HG03108 (cell line): ENCODE data around the gene NRCAM.
"Not testable (repeated sequence)": the region's sequence is repeated elsewhere in the genome, so short reads cannot be mapped to it uniquely, and the experiment has no call there.

Experiments
- ATAC-seq: cut with Tn5 transposase; IDR thresholded peaks from one replicate; pipeline ENCODE4 v1.9.1; 2021; ENCODE audit warnings: moderate library complexity; ENCODE audit not compliant: unreplicated experiment

The NRCAM gene

DNA sequence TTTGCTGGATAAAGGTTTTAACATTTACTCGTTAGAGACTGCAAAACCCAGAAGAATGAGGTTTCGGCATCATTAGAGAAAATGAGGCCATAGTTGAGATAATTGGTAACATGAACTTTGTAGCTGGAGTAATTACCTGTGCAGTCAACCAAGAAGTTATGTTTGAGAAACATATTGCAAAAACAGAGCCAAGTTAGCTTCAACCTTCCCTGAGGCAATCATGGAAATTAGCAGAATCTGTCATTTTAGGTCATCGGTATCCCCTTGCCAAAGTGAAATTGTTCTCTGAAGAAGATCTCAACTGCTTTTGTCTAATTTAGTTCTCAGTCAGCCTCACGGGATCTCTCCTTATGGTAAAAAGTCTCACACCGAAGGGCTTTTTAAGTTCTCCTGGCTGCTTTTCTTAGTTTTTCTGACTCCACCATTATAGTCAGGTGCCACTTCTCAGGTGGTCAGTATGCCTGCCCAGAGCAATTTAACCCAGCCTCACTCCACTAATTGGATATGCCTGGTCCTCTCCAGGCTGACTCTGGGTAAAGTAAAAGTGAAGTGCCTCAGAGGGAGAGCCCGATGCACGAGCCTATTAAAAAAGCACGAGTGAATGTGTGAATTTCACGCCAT lies 52.5 kb downstream of the NRCAM start:
- ATAC-seq = no peak

DNA sequence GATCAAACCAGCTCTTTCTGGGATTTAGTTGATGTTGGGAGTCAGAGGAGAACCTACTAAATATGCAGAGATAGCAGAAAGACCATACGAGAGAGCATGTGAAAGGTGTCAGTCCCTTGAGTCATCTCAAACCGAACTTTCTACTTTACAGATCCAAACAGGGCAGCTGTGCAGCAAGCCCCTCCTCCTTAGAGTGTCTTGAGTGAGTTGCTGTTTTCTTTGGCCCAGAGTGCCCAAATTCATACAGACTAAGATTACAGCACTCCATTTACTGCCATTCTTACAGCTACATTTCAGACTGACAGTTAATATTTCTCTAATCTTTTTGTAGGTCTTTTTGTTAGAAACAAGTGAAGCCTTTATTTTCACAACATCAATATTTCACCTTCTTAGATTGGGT lies 53.4 kb downstream of the NRCAM start:
- ATAC-seq = no peak

DNA sequence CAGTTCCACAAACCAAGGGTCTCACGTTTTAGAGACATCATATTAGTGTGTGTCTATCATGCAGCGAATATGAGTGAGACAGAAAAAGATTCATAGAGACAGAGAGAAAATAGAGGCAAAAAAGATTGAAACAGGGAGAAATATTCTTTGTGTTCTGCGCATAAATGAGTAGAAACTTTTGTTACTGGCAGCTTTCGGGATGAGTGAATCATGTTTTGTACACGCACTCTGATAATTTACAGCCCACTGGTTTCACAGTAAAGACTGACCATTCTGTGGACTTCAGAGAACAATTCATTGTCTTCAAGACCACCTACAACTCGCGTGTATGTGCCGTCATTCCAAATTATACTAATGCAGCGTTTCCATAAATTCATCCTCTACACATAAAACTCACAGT lies 60.2 kb downstream of the NRCAM start:
- ATAC-seq = no peak

DNA sequence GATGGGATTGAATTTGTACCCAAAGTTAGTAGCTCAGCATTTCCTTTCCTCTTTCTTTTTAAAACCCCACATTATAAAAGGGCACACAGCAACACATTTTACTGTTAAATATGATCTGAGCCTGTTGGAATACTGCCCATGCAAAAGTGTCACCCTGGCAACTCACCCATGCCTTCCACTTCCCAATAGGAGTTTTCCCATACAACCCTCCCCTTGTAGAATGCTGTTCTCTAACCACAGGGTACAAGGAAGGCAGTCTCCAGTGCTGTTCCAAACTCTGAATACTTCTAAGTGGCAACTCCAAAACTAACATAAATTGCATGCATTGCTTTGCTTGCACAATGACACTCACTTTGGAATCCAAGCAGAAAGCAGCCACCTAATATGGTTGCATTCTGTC lies 60.8 kb downstream of the NRCAM start:
- no peak for ATAC-seq

DNA sequence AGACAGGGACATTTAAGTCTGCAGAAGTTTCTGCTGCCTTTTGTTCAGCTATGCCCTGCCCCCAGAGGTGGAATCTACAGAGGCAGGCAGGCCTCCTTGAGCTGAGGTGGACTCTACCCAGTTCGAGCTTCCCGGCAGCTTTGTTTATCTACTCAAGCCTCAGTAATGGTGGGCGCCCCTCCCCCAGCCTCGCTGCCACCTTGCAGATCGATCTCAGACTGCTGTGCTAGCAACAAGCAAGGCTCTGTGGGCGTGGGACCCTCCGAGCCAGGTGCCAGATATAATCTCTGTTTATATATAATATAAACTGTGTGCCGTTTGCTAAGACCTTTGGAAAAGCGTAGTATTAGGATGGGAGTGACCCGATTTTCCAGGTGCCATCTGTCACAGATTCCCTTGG lies 63.1 kb downstream of the NRCAM start:
- not testable (repeated sequence) for ATAC-seq

DNA sequence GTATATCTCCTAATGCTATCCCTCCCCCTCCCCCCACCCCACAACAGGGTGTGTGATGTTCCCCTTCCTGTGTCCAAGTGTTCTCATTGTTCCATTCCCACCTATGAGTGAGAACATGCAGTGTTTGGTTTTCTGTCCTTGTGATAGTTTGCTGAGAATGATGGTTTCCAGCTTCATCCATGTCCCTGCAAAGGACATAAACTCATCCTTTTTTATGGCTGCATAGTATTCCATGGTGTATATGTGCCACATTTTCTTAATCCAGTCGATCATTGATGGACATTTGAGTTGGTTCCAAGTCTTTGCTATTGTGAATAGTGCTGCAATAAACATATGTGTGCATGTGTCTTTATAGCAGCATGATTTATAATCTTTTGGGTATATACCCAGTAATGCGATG lies 68.5 kb downstream of the NRCAM start:
- ATAC-seq = not testable (repeated sequence)

DNA sequence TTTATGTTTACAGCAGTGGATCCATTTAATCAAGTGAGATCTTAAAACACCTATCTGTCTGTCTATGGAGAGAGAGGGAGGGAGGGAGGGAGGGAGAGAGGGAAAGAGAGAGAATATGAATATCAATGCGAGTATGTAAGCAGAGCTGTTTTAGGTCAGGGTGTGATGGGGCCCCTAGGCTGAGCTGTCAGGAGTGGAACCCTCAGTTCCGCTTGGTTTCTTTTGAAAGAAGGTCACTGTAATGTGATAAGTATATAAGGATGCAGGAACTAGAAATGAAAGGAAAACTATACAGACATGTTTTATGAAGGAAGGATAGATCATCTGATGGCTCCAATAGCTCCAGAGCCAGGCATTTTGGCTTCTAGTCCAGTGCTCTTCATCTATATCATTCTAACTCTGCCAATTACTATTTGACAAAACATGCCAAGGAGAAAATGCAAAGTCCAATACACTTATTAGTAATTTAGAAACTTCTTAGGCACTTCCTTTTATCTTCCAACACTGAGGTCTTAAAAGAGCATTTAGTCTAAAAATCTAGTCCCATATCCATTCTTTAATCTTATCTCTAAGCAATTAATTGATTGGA lies 70.3 kb downstream of the NRCAM start:
- no peak for ATAC-seq

DNA sequence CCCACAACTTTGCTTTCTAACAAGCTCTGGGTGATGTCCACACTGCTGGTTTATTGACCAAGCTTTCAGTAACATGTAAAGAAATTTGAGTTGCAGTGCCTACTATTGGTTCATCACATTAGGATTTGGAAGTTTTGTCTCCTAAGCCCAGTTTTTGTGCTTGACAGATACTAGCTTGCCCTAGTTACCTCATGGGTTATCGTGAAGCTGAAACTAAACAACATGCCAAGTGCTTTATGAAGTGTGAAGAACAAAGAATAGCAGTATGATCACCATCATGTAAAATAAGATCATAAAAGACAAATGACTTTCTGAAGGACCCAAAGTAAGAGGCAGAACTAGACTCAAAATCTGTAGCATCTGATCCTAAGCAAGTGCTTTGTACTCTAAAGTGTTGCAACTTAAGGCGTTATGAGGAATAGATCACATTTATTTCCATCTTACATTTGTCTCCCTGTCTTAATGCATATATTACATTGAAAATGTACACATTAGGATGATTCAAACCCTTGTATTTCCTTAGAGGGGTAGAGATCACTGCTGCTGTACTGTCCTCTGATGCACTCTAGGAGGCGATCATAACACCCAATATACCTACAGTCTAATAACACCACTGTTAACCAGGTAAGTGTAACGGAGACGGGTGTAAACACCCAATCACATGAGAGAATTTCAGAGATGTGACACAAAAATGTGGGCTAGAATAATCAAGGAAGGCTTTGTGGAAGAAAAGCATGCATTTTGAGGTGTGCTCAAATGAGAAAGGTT lies 71.3 kb downstream of the NRCAM start:
- ATAC-seq = no peak

DNA sequence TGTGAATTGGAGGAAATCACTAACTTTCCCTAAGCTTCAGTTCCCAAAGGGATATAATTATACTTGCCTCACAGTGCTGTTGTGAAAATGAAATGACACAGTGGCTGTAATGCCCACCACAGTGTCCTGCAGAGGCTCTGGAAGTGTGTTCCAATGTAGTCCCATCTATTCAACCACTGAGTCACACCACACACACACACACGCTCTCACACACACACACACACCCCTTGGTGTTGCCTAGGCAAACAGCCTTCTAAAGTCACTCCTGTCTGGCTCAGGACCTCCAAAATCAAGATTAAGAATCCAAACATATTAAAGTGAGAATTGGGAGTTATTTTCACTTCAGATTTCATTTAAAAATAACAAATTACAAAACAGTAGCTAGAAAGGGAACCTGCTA lies 73.3 kb downstream of the NRCAM start:
- ATAC-seq = no peak

DNA sequence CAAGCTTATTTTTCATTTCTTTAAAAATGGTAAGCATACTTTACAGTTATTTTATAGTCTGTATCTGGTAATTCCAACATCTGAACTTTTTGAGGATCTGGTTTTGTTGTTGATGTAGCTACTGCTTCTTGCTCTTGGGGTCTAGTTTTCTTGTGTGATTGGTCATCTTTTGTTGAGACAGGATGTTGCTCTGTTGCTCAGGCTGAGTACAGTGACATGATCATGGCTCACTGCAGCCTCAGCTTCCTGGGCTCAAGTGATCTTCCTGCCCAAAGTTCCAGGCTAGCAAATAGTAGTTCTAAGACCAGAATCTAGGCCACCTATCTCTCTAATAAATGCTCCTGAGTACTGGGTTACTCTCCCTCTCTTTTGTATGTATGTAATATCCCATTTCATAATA lies 75.7 kb downstream of the NRCAM start:
- ATAC-seq = no peak

DNA sequence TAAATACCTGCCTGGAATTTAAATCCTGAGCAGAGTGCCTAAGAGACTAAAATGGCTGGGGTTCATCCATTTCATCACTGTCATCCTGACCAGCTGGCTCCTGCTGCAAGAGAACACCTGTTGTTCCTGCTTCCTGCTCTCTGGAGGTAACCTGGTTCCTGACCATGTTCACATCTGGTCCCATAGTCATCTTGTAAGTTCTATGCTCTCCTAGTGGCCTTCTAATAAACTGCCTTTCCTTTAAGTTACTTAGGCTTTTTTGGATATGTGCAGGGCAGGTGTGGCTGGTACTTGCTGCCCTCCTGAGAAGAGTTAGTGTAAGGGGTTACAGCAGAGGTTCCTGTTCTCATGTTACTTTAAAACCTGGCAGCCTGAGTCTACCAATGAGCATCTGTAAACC lies 80.0 kb downstream of the NRCAM start:
- ATAC-seq = no peak

DNA sequence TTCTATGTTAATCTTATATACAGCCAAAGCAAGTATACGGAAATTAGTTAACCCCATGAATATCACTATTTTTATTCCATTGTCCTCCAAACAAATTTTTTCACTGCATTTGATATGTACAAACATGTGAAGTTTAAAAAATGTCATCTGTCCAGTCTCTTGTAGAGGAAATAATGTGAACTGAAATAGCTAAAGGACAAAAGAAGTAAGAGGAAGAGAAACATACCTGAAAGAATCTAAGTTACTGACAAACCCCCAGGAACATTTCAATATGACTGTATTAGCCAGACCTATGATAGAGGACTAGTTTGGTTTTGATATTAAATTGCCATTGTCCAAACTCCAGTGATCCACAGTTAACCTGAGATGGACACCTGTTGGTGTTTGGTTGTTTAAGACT lies 80.6 kb downstream of the NRCAM start:
- peak; percentile 76 for ATAC-seq

DNA sequence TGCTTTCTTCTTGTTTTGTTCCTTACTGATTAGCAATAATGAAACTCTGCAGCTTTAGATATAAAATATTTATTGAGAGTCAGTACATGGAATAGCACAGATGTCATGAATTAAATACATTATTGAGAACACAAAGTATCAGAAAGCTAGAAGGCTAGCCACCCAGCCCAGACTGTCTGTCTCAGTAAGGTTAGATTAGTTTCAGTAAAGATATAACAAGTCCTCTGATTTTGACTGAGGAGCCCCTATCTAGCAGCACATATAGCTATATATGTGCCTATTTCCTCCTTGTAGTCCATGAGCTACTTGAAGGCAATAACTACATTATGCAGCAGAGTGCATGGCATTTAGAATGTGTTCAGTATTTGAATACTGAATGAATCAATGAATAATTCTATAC lies 81.3 kb downstream of the NRCAM start:
- ATAC-seq = no peak

DNA sequence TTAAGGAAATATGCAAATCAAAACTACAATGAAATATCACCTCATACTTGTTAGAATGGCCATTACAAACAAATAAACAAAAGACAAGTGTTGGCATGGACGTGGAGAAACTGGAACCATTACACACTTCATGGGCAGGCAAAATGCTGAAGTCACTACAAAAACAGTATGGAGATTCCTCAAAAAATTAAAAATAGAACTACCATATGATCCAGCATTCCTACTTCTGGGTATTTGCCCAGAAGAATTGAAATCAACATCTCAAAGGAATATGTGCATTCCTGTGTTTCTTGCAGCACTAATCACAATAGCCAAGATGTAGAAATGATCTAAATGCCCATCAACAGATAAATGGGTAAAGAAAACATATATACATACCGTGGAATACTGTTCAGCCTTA lies 83.6 kb downstream of the NRCAM start:
- no peak for ATAC-seq

DNA sequence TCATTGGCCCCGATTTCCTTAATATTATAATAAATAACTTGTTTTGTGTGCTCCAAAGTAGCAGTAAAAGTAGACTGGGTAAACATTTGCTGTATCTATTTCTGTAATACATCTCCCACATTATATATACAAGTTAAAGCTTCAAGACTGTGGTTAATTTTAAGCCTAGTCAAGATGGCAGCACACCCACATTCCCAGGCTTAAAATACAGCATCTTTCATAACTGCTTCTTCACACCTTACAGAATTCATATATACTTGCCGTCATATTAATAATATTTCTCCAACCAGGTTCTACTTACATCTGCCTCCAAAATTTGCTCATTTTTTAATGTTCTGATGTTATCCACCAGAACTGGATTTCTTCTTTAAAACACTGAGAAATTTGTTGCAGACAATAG lies 85.6 kb downstream of the NRCAM start:
- no peak for ATAC-seq

DNA sequence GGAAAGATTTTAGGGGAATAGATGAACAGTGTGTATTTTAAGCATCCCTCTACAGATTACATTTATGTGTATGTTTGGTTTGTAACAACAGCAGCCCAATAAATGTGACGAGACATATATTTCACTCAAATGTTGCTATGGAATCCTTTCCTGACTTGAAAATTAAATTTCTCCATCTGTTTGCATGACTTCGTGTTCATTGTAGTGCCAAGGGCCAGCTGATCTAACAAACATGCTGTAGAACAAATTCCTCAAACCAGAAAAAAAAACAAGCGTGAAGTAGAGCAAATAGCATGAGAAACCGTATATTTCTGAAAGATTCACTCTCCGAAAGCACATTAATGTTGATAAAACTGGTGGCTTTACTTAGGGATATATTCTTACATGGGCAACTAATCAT lies 87.8 kb downstream of the NRCAM start:
- no peak for ATAC-seq

DNA sequence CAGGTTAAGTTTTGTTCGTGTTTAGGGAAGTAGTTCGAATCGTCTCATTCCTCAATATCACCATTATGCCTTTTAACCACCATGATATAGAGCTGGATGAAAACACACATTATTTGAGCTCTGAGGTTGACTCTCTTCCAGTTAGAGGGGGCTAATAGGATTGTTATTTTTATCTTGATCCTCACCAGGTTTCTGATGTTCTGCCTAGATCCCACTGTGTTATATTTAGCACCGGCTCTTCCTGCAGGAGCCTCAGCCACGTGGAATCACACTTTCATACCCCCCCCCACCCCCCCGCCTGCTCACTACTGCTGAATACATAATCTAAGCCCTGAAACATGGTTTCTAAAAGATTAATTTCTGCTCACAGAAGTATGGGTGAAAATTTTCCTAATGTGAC lies 88.3 kb downstream of the NRCAM start:
- ATAC-seq = no peak

DNA sequence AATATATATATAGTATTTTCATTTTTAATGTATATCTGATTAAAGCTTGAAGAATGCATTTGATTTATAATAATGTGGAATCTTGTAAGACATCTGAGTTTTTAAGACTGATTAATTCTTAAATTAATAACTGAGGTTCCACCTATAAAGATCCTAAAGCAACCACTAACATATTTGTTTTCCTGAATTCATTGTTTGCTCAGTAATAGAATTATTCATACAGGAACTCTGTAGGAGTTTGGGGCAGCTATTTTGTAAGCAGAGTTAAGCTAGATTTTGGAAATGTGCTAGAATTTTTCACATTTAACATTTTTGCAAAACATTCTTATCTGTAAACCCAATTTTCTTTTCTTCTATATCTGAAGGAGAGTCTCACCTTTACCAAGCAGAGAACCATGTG lies 88.9 kb downstream of the NRCAM start:
- ATAC-seq = no peak

DNA sequence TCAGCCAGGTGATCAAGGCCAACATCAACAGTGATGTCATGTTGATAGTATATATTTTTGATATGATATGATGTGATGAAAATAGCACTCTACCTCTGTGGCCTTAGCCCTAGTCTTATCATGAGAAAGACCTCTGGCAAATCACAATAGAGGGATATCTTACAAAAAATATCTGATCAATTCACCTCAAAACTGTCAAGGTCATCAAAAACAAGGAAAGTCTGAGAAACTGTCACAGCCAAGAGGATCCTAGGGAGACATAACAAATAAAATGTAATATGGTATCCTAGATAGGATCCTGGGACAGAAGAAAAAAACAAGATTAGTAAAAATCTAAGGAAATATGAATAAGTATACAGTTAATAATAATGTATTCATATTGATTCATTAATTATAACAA lies 92.6 kb downstream of the NRCAM start:
- no peak for ATAC-seq

DNA sequence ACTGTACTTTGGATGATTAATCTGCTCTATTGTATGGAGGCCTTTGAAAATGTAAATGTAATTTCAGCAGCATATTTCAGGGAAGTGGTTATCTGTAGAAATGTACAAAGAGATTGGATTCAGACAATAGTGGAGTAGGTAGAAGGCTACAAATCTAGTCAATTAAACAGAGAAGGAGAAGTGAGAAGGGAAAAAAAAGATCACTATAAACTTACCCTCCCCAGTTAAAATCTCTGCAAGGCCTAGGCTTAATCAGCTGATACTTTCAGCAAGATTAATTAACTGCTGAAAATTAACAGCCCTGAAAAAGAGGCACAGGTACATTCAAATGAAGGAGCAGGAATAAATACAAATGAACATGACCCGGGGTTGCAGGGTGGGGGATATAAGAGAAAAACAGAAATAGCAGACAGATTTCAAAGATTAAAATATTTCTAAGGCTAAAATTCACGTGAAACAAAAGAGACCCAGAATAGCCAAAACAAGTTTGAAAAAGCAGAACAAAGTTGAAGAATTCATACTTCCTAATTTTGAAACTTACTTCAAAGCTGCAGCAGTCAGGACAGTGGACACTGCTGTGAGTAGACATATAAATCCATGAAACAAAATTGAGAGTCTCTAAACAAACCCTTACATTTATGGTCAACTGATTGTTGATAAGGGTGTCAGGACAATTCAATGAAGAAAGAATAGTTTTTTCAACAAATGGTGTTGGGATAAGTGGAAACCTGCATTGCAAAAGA lies 96.0 kb downstream of the NRCAM start:
- ATAC-seq = no peak

DNA sequence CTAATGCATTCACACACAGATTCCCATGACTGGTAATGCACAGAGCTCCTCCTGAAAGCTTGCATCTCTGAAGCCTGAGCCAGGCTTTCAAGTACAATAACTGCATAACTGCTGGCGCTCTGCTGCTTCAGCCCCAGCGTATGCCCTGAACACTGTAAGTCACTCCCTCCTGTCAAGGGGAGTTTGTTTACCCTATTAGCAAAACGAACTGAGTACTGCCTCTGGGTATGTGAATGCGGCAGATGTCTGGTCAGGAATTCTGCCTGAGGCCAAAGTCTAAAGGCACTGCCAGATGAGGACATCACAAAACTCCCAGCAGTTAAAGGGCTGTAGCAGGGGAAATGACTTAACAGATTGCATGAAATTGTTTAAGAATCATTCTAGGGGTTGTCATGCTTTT lies 97.7 kb downstream of the NRCAM start:
- no peak for ATAC-seq

DNA sequence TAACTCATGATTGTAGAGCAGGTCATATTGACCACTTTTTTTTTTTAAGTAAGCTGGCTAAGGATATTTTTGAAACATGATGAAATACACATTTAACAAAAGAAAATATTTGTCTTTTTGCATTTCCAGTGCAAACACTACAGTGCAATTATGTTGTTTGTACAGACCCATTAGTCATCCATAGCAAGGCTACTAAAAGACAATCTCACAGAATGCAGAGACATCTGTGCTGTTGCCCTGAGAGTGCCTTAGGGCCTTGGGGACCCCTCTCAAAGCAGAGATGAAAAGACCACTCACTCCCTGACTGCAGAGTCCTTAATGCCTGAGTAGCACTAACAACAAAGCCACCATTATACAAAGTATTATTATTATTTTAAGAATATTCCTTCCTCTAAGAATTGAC lies 104.5 kb downstream of the NRCAM start:
- no peak for ATAC-seq
